Calu3 (cell line): ENCODE data around the gene PFN4. TPM values are rescaled to one million over a fixed set of nuclear protein-coding genes. Genes with fewer than 3 reads are reported as not detected.

Experiments used
- BruUV-seq: library from RNA; stranded (reverse); fragments of 400-500 nt; replicated peaks from 2 replicates; lab custom pipeline; 2021; lab: Mats Ljungman, UMichigan
- CTCF ChIA-PET: fragments of 300-600 bp; sonication (Branson Sonifier 250); formaldehyde crosslinking; loops from one replicate; lab custom pipeline; 2022; ENCODE audit warnings: antibody characterized with exemption; lab: Charles Lee
- DNase-seq: peaks from one replicate; pipeline ENCODE4 v3.0.0; 2022
- H3K27ac Mint-ChIP-seq: one replicate; pipeline ENCODE4 v1.8.0; 2022; ENCODE audit warnings: mixed read lengths; ENCODE audit not compliant: unreplicated experiment
- H3K27me3 Mint-ChIP-seq: one replicate; pipeline ENCODE4 v1.8.0; 2022; ENCODE audit warnings: mixed read lengths; ENCODE audit not compliant: unreplicated experiment
- H3K36me3 Mint-ChIP-seq: one replicate; pipeline ENCODE4 v1.8.0; 2022; ENCODE audit warnings: mild to moderate bottlenecking, moderate library complexity, mixed read lengths; ENCODE audit not compliant: insufficient read depth, unreplicated experiment
- H3K4me1 Mint-ChIP-seq: one replicate; pipeline ENCODE4 v1.8.0; 2022; ENCODE audit warnings: mild to moderate bottlenecking, low read depth, mixed read lengths; ENCODE audit not compliant: unreplicated experiment
- H3K4me3 Mint-ChIP-seq: one replicate; pipeline ENCODE4 v1.8.0; 2022; ENCODE audit warnings: mild to moderate bottlenecking, low read depth, moderate library complexity, mixed read lengths; ENCODE audit not compliant: unreplicated experiment
- H3K9me3 Mint-ChIP-seq: one replicate; pipeline ENCODE4 v1.8.0; 2022; ENCODE audit warnings: low read depth, mixed read lengths; ENCODE audit not compliant: unreplicated experiment
- CTCF ChIP-seq: fragments of 200-600 bp; IDR thresholded peaks from one replicate; pipeline ENCODE4 v1.8.0; 2022; ENCODE audit warnings: antibody characterized with exemption; ENCODE audit not compliant: unreplicated experiment
- intact Hi-C: fragments of 100-400 bp; cut with micrococcal nuclease; formaldehyde crosslinking; loops from one replicate; pipeline ENCODE4 v1.10.0; 2022; ENCODE audit not compliant: unreplicated experiment
- total RNA-seq: library from RNA; stranded (reverse); gene quantifications from 2 replicates; pipeline ENCODE4 v1.2.3, GENCODE V29; 2022

The PFN4 gene
- total RNA-seq, 1 experiment from 2014 or later = 0.64 TPM

- Mint-ChIP-seq H3K4me1 (peaks cover 15% of the 10 kb centered on the region), H3K36me3 (peaks cover 40% of the 10 kb centered on the region), H3K9me3 (no peaks in the 10 kb centered on the region), H3K4me3 (peak within 1 kb of the TSS; percentile 79), H3K27ac (peak within 1 kb of the TSS; percentile 80), H3K27me3 (no peaks in the 10 kb centered on the region)
- no peak for TF ChIP-seq CTCF
- intact Hi-C loops = loop anchor here (2.0 to 5.0 kb wide), 3 partner anchors 29 to 149 kb away; partner anchors contain the start of genes ATAD2B and WDCP
- TSS peak; percentile 70 for BruUV-seq
- CTCF ChIA-PET = interaction anchor here (0.6 to 1.7 kb wide), 13 partner anchors 9 to 717 kb away, joined by 3 to 8 read pairs (median 5); partner anchors contain the start of genes ATAD2B, CENPO, PTRHD1 and TP53I3
- DNase-seq = peak; percentile 100
Measured at GRCh38 chr2:24075915-24076848, 47.0 kb downstream of the PFN4 start, which contains the start of gene SF3B6. Gene SF3B6, minus strand, starts transcription at chr2:24076326. Its CDS starts 97 bp downstream, at chr2:24076229.

GRCh38 chr2:24075259-24075658 is 47.9 kb downstream of the PFN4 start:
- no peak for DNase-seq
- intact Hi-C loops = loop anchor here (5.0 kb wide), 2 partner anchors 87 to 148 kb away; partner anchors contain the start of gene ATAD2B
- no peaks in the 10 kb centered on the region for H3K9me3 Mint-ChIP-seq
- no peaks in the 10 kb centered on the region for H3K27me3 Mint-ChIP-seq
- BruUV-seq = no TSS peak
- H3K4me3 Mint-ChIP-seq = peak overlapping the region; percentile 79
- CTCF ChIA-PET = no interaction called here
- no peak for TF ChIP-seq CTCF
- H3K36me3 Mint-ChIP-seq = peaks cover 40% of the 10 kb centered on the region
- H3K27ac Mint-ChIP-seq = peak overlapping the region; percentile 80
- peaks cover 15% of the 10 kb centered on the region for H3K4me1 Mint-ChIP-seq

- no TSS peak for BruUV-seq
- no peak for TF ChIP-seq CTCF
- intact Hi-C loops = no loop called here
- Mint-ChIP-seq H3K27ac (no peak overlapping the region), H3K9me3 (no peaks in the 10 kb centered on the region), H3K36me3 (peaks cover 36% of the 10 kb centered on the region), H3K4me1 (peaks cover 15% of the 10 kb centered on the region), H3K4me3 (no peak overlapping the region), H3K27me3 (no peaks in the 10 kb centered on the region)
- DNase-seq = no peak
- CTCF ChIA-PET = no interaction called here
Measured at GRCh38 chr2:24073816-24074215, 49.3 kb downstream of the PFN4 start.

GRCh38 chr2:24072259-24072658 is 50.9 kb downstream of the PFN4 start:
- no peaks in the 10 kb centered on the region for H3K27me3 Mint-ChIP-seq
- no peaks in the 10 kb centered on the region for H3K9me3 Mint-ChIP-seq
- no TSS peak for BruUV-seq
- CTCF ChIA-PET = no interaction called here
- H3K4me1 Mint-ChIP-seq = peaks cover 15% of the 10 kb centered on the region
- no peak for TF ChIP-seq CTCF
- no peak overlapping the region for H3K27ac Mint-ChIP-seq
- peaks cover 29% of the 10 kb centered on the region for H3K36me3 Mint-ChIP-seq
- DNase-seq = no peak
- intact Hi-C loops = no loop called here
- no peak overlapping the region for H3K4me3 Mint-ChIP-seq
